GM12872 (cell line): ENCODE results near the gene PLPP7.

ENCODE experiments used
- CTCF ChIP-seq: IDR thresholded peaks from 3 replicates; pipeline ENCODE4 v1.5.1; 2011; ENCODE audit warnings: low read depth, mild to moderate bottlenecking, low read length, moderate library complexity; ENCODE audit not compliant: insufficient read depth

Gene PLPP7

GRCh38 chr9:131312822-131313770, 23.6 kb downstream of the PLPP7 start:
- no peak for TF ChIP-seq CTCF

DNA sequence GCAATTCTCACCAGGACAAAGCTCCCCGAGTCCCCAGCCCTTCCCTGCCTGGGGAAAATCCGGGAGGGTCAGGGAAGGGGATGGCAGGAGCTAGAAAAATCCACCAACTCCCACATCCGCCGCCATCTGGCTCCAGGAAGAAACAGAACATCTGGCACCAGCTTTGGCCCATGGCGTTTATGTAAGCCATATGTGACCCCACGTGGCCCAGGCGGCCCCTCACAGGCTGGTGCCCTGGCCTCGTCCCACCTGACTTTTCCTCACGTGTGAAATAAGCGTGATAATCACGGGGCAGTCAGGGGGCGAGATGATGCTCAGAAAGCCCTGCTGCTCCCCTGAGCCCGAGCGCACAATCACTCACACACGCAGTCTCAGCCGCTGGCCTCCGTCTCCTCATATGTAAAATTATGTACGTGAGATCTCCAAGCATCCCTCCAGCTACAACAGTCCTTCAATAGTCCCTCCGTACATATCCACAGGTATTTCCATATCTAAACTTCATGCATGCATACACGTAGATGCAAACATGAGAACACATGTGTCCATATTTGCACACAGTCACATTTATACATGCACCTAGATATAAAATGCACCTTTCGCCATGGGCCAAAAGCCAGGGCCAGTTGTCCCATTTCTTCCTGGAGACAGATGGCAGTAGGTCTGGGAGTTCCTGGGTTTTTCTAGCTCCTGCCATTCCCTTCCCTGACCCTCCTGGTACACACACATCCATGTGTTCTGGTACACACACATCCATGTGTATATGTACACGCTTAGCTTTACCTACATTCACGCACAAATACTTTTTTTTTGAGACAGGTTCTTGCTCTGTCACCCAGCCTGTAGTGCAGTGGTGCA, 28.9 kb downstream of the PLPP7 start:
- no peak for TF ChIP-seq CTCF

DNA sequence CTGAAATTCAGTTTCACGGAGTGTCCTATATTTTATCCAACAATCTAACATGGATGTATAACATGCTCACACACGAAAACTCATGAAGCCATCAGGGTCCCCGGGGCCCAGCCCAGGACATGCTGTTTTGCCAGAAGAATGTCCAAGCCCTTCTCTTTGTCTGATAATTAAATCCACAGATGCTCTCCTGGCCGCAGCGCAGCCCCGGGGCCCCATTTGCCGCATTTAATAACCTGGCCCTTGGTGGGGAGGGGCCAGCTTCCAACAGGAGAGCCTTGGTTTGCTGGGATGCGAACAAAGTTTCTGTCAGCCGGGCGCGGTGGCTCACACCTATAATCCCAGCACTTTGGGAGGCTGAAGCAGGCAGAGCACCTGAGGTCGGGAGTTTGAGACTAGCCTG, 30.0 kb downstream of the PLPP7 start:
- TF ChIP-seq CTCF: no peak

DNA sequence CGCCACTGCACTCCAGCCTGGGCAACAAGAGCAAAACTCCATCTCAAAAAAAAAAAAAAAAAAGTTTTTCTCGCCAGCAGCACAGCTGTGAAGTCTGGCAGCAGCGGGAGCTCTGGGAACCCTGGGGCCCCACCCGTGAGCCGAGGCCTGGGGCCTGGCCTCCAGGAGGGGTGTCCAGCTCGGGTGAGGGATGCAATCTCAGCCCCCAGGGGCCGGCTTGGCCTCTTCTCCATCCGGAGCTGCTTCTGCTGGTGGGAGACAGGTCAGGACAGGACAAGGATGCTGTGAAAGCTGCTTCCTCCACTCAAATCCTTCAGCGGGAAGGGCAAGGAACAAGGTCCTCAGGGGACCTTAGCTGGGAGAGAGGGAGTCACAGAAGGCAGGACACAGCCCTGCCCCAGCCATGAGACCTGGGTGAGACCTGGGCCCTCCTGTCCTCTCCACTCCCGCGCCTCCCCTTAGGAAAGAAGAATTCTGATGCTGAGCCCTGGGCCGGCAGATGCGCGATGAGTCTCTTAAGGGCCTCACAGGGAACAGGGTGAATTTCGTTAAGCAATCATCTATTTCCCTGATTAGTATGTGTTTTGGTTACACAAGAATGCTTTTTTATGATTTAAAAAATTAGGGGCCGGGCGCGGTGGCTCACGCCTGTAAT, 30.6 kb downstream of the PLPP7 start:
- TF ChIP-seq CTCF: no peak

DNA sequence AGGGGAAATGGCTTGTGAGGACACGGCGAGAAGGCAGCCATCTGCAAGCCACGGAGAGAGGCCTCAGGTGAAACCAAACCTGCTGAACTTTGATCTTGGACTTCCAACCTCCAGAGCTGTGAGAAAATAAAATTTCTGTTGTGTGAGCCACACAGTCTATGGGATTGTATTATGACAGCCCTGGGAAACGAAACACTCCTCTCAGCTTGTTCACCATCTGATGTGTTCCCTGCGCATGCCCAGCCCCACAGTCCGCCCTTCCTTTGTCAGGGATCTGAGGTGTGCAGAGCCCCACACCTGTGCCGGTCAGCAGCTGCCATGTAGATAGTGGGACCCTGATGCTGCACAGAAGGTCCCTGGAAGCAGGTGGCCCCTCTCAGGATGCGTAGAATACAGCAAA, 34.1 kb downstream of the PLPP7 start:
- TF ChIP-seq CTCF: no peak

GRCh38 chr9:131324736-131325679, 35.5 kb downstream of the PLPP7 start:
- TF ChIP-seq CTCF: no peak
